Mucosa of gallbladder (tissue), 1 donor: ENCODE results near the gene PLD4. TPM values are rescaled to one million over a fixed set of nuclear protein-coding genes. Genes with fewer than 3 reads are reported as not detected.
A peak's percentile ranks its signal among the peaks of the same experiment; 100 is the strongest.
"Not testable (repeated sequence)": the region's sequence is repeated elsewhere in the genome, so short reads cannot be mapped to it uniquely, and the experiment has no call there.

Experiments used
- DNase-seq: peaks from one replicate; pipeline ENCODE4 v3.0.0-alpha.2; 2020; ENCODE audit warnings: low spot score
- total RNA-seq: library from RNA; stranded (reverse); gene quantifications from one replicate; pipeline ENCODE4 v1.2.1, GENCODE V29; 2021
- donor health status: DM: no; HTN: no; CAD: no.

Gene PLD4, protein sequence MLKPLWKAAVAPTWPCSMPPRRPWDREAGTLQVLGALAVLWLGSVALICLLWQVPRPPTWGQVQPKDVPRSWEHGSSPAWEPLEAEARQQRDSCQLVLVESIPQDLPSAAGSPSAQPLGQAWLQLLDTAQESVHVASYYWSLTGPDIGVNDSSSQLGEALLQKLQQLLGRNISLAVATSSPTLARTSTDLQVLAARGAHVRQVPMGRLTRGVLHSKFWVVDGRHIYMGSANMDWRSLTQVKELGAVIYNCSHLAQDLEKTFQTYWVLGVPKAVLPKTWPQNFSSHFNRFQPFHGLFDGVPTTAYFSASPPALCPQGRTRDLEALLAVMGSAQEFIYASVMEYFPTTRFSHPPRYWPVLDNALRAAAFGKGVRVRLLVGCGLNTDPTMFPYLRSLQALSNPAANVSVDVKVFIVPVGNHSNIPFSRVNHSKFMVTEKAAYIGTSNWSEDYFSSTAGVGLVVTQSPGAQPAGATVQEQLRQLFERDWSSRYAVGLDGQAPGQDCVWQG
- total RNA-seq = 16.7 TPM

DNA sequence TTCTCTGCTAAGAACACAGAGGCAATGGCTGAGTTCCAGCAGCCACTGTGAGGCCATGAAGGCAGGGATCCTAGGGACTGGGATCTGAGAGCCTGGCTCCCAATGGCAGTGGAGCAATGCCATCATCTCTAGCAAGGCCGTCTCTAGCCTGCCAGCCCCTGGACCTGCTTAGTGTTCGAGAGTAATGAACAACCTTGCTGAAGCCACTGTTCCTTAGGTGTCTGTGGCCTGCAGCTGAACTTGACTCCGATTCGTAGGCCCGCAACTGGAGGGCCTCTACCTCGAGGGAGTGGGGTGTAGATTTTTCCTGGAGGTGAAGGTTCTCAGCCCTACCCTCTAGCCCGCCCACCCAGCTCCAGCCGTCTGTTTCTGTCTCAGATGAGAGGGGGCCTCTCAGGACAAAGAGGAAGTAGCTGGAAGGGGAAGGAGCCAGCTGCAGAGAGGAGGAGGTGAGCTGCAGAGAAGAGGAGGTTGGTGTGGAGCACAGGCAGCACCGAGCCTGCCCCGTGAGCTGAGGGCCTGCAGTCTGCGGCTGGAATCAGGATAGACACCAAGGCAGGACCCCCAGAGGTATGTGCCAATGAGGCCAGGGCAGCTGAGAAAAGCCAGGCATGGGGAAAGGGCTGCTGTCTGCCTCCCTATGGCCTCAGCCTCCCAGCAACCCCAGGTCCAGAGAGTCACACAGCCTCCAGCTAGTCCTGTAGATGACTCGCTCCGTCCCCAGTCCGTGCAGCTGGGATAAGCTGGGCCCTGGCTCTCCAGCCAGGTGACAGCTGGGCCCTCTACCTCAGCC is at the start of gene PLD4:
Gene PLD4 (plus strand): TSS at position 459 of the 793 bp plus-strand sequence. CDS start 2,262 bp downstream, outside the sequence.
- no peak for DNase-seq

DNA sequence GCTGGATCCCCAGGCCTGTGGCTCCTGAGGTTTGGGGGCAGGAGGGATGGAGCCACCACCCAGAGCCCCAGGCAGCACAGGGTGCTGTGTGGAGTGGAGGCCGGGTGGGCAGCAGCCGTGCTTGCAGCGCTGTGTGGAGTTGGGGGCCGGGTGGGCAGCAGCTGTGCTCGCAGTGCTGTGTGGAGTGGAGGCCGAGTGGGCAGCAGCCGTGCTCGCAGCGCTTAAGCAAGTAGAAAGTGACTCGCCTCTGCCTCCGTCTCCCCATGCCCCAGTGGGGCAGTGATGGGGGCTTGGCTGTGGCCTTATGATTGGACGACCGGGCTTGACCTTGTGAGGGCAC is 49.3 kb upstream of the PLD4 start:
- no peak for DNase-seq

DNA sequence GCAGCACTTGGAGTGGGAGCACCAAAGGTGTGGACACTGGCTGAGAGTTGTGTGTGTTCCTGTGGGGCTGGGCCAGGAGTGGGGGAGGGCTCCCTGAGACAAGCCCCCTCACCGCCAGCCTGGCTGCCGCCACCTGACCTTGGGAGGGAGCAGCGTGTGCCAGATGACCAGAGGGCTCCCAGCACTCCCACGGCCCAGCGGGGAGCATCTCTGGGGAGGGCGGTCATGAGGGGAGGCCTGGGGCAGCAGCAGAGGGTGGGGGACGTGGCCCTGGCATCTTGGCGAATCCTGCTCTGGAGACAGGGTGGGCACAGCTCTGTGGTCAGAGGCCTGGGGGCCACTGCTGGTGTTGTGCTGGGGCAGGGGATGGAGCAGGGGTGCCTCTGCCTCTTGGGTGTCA is 48.9 kb upstream of the PLD4 start:
- no peak for DNase-seq

DNA sequence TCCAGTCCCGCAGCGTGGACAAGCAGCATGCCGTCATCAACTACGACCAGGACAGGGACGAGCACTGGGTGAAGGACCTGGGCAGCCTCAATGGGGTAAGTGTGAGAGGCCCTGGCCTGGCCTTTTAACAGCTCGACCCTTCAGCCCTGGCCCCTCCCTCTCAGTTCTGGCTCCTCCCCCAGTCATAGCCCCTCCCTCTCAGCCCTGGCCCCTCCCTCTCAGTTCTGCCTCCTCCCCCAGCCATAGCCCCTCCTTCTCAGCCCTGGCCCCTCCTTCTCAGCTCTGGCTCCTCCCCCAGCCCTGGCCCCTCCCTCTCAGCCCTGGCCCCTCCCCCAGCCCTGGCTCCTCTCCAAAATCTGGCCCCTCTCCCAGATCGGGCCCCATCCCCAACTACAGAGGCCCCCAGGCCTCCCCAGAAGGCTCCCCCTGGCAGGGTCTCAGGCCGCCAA is 48.4 kb upstream of the PLD4 start:
- no peak for DNase-seq

DNA sequence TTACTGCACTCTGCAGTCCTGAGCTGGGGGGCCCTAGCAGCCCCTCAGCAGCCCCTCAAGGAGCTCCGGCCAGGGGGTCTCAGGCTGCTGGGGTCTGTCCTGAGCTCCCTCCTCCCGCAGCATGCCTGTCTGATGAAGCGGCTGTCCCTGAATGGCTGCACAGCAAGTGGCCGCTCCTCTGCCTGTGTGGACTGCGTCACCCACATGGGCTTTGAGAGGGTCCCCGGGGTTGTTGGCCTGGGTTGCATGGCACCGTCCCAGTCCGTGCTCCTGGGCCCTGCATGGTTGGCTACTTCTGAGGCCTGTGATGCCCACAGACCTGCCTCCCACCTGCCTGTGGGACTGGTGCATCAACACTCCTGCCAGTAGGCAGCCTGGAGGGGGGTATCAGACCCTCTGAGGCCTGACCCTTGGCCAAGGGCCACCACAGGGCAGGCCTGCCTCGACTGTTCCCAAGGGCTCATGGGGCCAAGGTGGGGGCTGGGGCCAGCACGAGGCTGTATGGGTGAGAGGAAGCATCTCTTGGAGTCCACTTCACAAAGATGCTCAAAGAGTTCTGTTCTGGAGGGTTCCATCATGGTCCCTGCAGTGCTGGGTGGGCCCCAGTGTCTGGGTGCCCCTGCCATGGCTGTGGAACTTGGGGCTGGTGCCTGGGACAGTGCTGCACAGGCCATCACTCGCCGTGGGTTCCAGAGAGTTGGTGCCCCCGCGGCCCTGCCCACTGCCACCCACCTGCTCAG is 47.4 kb upstream of the PLD4 start:
- DNase-seq = no peak

DNA sequence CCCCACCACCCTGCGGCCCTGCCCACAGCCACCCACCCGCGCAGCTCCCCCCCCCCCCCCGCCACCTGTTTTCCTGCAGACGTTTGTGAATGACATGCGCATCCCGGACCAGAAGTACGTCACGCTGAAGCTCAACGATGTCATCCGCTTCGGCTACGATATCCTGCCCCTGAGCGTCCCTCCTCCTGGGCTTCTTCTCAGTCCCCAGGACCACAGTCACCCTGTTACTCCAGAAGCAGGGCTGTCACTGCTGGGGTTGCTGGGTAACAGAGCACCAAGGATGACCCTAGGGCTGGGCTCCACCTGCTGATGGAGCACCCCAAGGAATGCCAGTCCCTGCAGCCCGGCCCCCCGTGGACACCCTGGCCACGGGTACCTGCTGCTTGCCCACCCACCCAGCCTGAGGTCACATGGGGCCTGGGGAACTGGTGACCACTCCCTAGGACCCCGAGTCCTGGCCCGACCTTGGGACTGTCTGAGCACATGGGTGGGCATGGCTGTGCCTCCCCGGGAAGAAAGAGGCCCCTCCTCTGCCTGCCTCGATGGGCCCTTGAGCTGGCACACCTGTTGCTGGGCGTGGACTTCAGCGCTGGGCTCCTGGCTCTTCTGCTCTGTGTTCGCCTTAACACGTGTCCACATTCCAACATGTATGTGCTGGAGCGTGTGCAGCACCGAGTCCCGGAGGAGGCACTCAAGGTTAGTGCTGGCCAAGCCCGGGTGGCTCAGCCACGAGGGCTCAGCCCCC is 46.7 kb upstream of the PLD4 start:
- DNase-seq = no peak

DNA sequence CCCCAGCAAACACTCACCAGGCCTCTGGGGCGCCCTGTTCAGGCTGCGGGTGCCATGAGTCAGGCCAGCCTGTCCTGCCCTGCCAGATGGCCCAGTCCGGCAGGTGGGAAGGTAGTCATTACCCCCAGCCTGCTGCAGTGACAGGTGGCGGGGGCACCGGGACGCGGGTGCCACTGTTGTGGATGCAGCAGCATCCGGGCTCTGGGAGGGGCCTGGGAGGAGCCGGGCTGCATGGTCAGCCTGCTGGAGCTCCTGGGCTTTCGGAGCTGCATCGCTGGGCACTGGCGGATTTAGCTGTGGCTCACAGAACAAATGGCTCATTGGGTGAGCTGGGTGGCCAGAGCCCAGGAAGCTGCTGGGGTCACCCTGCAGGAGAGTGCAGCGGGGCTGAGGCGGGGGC is 46.1 kb upstream of the PLD4 start:
- no peak for DNase-seq

DNA sequence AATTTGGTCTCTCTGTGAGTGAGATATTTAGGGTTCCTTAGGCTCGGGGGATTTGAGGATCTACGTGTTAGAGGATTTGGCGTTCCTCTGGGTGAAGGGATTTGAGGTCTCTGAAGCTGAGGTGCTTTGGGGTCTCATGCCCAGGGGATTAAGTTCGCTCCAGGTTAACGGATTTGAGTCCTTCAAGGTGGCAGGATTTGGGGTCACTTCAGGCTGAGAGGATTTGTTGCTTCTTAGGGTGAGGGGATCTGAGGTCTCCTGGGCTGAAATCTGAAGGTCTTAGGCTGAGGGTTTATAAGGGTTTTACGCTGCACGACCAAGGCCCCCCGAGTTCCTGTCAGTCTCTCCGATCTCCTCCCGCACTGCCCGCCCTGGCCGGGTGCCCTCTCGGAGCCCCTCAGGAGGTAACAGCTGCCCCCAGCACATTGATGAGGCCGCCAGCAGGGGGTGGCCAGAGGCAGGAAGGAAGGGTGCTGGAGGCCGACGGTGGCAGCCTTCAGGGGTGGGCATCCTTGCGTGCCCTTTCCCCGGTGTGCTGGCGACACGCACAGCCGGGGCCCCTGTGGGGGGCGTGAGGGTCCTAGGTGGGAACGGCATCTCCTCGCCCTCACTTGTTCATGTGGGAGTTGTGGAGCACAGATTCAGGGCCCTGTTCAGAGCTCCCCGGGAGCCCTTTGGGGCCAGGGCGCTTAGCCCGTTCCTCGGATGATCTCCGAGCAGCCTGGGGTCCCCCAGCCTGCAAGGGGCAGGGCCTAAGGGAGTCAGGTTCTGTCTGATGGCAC is 45.3 kb upstream of the PLD4 start:
- no peak for DNase-seq

DNA sequence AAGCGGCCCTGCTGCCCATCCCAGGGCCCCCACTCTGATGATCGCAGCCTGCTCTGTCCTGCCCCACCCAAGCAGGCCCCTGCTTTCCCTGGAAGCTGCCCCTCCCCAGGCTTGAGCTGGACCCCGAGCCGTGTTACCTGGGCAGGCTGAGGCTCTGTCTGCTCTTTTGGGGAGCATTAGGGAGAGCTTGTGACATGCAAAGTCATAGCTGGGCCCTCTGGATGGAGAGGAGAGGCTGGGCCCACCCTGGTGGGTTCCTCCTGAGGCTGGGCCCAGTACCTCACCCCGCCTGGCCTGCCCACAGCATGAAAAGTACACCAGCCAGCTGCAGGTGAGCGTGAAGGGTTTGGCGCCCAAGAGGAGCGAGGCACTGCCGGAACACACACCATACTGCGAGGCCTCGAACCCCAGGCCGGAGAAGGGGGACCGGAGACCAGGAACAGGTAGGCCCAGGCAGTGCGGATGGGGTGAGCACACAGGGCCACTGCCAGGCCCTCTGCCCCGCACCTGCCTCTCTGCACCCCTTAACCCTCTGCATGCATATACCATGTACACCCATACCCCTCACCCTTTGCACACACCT is 44.6 kb upstream of the PLD4 start:
- no peak for DNase-seq

DNA sequence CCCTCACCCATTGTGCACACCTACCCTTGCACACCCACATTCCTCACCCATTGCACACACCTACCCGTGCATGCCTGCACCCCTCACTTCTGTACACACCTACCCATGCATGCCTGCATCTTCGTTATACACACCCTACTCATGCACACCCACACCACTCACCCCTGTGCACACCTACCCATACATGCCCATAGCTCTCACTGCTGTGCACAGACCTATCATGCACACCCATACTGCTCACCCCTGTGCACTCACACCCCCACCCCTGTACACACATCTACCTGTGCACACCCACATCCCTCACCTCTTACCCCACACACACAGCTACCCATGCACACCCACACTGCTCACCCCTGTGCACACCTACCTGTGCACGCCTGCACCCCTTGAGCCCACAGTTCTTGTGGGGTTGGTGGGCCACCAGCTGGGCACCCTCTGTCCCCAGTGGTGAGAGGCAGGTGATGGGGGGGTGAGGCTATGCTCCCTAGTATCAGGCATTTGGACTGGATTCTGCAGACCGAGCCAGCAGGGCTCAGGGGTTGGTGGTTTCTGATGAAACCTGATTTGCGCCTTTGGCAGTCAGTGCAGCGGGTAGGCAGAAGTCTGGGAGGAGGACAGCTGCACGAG is 44.0 kb upstream of the PLD4 start:
- no peak for DNase-seq

DNA sequence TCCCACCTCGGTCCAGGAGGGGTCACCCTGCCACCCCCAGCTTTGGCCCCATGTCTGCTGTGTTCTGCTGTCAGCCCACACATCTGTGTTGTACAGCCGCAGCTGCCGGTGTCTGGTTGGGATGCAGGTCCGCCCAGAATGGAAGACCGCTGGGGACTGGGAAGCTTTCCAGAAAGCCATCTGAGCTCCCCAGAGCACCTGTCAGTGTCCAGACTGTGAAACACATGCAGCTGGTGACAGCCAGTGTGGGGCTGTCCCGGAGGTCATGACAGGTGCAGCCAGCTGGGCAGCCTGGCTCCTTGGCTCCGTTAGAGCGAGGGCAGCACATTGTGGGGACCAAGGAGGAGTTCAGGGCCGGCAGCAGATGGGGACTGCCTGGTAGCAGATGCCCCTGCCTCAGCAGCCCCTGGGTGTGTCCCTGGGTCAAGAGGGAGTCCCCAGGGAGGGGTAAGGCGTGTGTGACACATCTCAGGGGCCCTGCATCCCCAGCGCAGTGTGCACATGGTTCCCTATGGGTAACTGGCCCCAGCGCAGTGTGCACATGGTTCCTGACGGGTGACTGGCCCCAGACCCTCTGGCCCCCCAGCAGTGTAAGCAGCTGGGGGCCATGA is 43.2 kb upstream of the PLD4 start:
- no peak for DNase-seq

DNA sequence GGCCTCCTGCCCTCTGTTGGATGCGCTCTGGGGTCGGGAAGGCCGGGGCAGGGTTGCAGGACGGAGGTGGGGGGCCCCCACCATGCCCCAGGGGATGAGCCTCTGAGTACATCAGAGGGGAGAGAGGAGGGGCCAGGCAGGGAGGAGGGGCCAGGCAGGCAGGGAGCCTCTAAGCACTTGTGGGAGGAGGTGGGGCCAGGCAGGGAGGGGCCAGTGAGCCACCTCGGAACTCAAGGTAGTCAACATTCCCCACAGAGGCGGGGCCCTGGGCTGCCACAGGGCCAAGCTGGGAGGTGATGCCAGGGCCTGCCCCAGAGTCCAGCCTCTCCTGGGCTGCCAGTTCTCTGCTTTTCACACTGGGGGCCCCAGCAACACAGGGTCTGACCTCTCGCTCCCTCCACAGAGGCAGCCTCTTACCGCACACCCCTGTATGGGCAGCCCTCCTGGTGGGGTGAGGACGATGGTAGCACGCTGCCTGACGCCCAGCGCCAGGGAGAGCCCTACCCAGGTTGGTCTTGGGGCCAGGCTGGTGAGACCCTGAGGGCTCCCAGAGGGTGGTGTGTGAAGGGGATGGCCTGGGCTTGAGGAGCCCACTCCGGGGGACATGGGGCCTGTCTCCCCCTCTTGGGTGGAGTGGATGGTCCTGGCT is 42.2 kb upstream of the PLD4 start:
- DNase-seq = peak; percentile 77

DNA sequence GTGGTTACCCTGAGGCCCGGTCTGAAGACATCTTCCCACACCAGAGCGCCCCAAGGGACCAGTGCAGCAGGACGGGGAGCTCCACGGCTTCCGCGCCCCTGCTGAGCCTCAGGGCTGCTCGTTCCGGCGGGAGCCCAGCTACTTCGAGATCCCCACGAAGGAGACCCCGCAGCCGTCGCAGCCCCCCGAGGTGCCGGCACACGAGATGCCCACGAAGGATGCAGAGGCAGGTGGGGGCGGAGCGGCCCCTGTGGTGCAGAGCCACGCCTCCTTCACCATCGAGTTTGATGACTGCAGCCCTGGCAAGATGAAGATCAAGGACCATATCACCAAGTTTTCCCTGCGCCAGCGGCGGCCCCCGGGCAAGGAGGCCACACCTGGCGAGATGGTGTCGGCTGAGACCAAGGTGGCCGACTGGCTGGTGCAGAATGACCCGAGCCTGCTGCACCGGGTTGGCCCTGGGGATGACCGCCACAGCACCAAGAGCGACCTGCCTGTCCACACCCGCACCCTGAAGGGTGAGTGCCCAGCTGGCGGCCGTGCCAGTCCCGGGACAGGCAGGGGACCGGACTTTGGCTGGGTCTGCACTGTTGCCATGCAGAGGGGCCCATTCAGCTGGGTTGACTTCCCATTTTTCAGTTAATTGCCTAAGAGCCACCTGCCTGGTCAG is 41.6 kb upstream of the PLD4 start:
- no peak for DNase-seq

DNA sequence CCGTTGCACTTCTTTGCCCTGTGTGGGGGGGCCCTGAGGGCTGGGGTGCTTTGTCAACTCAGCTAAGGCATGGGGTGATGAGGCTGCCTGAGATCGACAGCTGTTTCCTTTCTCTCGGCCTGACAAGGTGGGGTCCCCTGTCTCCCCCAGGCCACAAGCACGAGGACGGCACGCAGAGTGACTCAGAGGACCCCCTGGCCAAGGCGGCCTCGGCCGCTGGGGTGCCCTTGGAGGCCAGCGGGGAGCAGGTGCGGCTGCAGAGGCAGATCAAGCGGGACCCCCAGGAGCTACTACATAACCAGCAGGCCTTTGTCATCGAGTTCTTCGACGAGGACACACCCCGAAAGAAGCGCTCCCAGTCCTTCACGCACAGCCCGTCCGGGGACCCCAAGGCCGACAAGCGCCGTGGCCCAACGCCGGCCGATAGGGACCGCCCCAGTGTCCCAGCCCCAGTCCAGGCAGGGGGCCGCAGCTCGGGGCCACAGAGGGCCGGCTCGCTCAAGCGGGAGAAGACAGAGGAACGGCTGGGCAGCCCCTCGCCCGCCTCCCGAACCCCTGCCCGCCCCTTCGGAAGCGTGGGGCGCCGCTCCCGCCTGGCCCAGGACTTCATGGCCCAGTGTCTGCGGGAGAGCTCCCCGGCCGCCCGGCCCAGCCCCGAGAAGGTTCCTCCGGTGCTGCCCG is 40.9 kb upstream of the PLD4 start:
- no peak for DNase-seq

DNA sequence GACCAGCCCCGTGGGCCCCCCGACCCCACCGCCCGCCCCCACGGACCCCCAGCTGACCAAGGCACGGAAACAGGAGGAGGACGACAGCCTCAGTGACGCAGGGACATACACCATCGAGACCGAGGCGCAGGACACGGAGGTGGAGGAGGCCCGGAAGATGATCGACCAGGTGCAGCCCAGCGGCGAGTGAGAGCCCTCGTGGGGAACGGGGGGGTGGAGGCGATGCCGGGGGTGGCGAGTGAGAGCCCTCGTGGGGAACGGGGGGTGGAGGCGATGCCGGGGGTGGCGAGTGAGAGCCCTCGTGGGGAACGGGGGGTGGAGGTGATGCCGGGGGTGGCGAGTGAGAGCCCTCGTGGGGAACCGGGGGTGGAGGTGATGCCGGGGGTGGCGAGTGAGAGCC is 40.3 kb upstream of the PLD4 start:
- not testable (repeated sequence) for DNase-seq

DNA sequence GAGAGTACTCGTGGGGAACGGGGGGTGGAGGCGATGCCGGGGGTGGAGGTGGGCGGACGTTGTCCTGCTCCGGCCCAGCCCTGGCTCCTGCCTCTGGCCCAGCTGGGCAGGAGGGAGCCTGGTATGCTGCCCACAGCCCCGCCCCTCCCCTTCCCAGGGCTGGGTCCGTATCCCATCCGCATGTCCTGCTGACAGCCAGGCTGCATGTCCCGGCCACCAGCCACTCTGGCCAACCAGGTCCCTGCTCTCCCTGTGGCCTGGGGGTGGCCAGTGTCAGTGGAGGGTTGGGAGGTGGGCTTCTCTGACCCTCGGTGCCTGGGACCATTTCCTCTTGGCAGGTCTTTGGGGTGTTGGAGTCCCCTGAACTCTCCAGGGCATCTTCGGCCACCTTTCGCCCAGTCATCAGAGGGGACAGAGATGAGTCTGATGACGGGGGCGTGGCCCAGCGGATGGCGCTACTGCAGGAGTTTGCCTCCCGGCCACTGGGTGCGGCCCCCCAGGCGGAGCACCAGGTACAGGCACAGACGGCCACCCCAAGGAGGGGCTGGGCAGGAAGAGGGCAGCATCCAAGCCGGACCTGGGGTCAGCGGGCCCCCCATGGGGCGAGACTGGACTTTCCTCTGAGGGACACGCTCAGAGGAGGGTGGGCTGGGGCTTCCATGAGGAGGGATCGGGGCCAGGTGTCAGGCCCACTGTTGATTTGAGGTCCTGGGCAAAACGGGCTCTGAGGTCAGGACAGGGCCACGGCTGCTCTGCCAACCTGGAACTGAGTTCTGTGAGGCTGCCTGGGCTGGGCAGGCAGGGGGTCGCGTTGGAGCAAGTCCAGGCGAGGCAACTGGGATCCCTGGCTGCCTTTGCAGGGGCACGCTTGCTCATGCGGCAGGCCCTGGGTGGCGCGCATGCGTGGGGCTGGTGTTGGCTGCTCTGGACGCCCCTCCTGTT is 39.4 kb upstream of the PLD4 start:
- DNase-seq = no peak
